HCT116 (cell line): ENCODE results near the gene CYP24A1.

ENCODE experiments used
- EZH2 ChIP-seq: fragments of 200-600 bp; sonication (generic); IDR thresholded peaks from 2 replicates; pipeline ENCODE4 v1.6.1; 2017; ENCODE audit warnings: antibody characterized with exemption, mixed run types
- EZH2phosphoT487 ChIP-seq: fragments of 200-600 bp; IDR thresholded peaks from 2 replicates; pipeline ENCODE4 v1.6.1; 2018; ENCODE audit warnings: antibody characterized with exemption, borderline replicate concordance
- JUND ChIP-seq: IDR thresholded peaks from 2 replicates; pipeline ENCODE4 v1.6.1; 2012
- POLR2A ChIP-seq: IDR thresholded peaks from 2 replicates; pipeline ENCODE4 v1.7.0; 2011; ENCODE audit warnings: borderline replicate concordance; ENCODE audit not compliant: insufficient read depth, insufficient read length; ENCODE audit errors: extremely low read depth
- POLR2AphosphoS5 ChIP-seq: IDR thresholded peaks from 2 replicates; pipeline ENCODE4 v1.6.1; 2011; ENCODE audit warnings: mild to moderate bottlenecking, low read depth, low read length, moderate library complexity
- TF ChIP-seq, protein P1 (sequence below), 3 experiments: fragments of 200-600 bp in 1 of 3; sonication (generic) in 1 of 3; IDR thresholded peaks in 2 of 3; conservative IDR thresholded peaks in 1 of 3; 2 replicates each; pipeline ENCODE4 v1.5.1; 2012 to 2017; ENCODE audit warnings: low read depth in 2 of 3, low read length in 2 of 3, antibody characterized with exemption in 1 of 3, borderline replicate concordance in 1 of 3, control low read depth in 1 of 3, mild to moderate bottlenecking in 1 of 3, mixed read lengths in 1 of 3, mixed run types in 1 of 3, moderate library complexity in 1 of 3; ENCODE audit not compliant: insufficient read depth in 1 of 3
- TF ChIP-seq, protein P2 (sequence below): IDR thresholded peaks from 2 replicates; pipeline ENCODE4 v1.6.1; 2012
- TF ChIP-seq, protein P3 (sequence below): IDR thresholded peaks from 2 replicates; pipeline ENCODE4 v1.6.1; 2012

DNA sequence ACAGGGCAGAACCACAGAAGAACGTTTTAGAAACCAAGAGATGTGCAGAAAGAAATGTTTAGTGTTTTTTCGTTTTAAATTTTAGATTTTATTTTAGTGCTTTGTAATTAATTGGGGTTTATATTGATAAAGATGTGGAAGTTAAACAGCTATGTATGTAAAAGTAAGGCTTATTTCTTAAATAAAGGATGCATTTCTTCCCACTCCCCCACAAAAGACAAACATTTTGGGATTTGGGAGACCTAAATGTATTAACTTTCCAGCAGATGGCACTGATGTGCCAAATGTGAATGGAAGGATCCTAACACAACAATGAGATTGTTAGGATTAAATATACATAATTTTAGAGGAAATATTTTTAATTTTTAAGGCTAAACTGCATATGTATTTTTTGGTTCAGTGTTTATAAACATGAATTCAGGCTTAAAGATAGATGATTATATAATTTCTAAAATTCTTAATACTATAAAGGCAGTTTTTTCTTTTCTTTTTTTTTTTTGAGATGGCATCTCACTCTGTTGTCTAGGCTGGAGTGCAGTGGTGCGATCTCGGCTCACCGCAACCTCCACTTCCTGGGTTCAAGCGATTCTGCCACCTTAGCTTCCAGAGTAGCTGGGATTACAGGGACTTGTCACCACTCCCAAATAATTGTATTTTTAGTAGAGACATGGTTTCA lies 46.1 kb upstream of the CYP24A1 start:
- TF ChIP-seq, protein P1, sequence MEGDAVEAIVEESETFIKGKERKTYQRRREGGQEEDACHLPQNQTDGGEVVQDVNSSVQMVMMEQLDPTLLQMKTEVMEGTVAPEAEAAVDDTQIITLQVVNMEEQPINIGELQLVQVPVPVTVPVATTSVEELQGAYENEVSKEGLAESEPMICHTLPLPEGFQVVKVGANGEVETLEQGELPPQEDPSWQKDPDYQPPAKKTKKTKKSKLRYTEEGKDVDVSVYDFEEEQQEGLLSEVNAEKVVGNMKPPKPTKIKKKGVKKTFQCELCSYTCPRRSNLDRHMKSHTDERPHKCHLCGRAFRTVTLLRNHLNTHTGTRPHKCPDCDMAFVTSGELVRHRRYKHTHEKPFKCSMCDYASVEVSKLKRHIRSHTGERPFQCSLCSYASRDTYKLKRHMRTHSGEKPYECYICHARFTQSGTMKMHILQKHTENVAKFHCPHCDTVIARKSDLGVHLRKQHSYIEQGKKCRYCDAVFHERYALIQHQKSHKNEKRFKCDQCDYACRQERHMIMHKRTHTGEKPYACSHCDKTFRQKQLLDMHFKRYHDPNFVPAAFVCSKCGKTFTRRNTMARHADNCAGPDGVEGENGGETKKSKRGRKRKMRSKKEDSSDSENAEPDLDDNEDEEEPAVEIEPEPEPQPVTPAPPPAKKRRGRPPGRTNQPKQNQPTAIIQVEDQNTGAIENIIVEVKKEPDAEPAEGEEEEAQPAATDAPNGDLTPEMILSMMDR (IDR thresholded peaks at IDR 0.05 in 2 of 3, conservative IDR thresholded peaks at IDR 0.05 in 1 of 3; ENCODE audit: borderline replicate concordance in 1 of 3, insufficient read depth in 1 of 3, low read depth in 2 of 3, low read length in 2 of 3) = peak; percentile 44 to 69 (median 61); a peak in 5 of 6 replicates
- TF ChIP-seq EZH2phosphoT487 (no peak), EZH2 (no peak), POLR2AphosphoS5 (no peak), JUND (no peak), POLR2A (no peak)
- TF ChIP-seq, protein P2, sequence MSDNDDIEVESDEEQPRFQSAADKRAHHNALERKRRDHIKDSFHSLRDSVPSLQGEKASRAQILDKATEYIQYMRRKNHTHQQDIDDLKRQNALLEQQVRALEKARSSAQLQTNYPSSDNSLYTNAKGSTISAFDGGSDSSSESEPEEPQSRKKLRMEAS = no peak
- TF ChIP-seq, protein P3, sequence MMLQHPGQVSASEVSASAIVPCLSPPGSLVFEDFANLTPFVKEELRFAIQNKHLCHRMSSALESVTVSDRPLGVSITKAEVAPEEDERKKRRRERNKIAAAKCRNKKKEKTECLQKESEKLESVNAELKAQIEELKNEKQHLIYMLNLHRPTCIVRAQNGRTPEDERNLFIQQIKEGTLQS = no peak
